Neural cell (in vitro differentiated cells): ENCODE data around the gene TXNRD1. TPM values are rescaled to one million over a fixed set of nuclear protein-coding genes. Genes with fewer than 3 reads are reported as not detected.
"Not testable (repeated sequence)": the region's sequence is repeated elsewhere in the genome, so short reads cannot be mapped to it uniquely, and the experiment has no call there.

Experiments used
- H2AFZ ChIP-seq: fragments of 200-600, 300-800 bp; sonication (generic), shearing (Covaris generic); 2 replicates; pipeline ENCODE4 v1.6.0; 2014; ENCODE audit warnings: low read depth, mild to moderate bottlenecking, antibody characterized with exemption, low read length, moderate library complexity
- H3F3A ChIP-seq: fragments of 200-600 bp; shearing (Covaris generic); 2 replicates; pipeline ENCODE4 v1.6.1; 2016; ENCODE audit warnings: mild to moderate bottlenecking, moderate library complexity, mixed read lengths, antibody characterized with exemption, low read length; ENCODE audit not compliant: insufficient read depth, poor library complexity, severe bottlenecking
- H3K27ac ChIP-seq: fragments of 200-600, 300-800 bp; sonication (generic), shearing (Covaris generic); 2 replicates; pipeline ENCODE4 v1.5.1; 2014; ENCODE audit warnings: mild to moderate bottlenecking, low read length, moderate library complexity
- H3K27me3 ChIP-seq: fragments of 300-800, 200-600 bp; sonication (generic), shearing (Covaris generic); 2 replicates; pipeline ENCODE4 v1.6.0; 2014; ENCODE audit warnings: mild to moderate bottlenecking, low read depth, low read length, moderate library complexity; ENCODE audit not compliant: insufficient read depth
- H3K36me3 ChIP-seq: fragments of 300-800, 200-600 bp; sonication (generic), shearing (Covaris generic); 2 replicates; pipeline ENCODE4 v1.5.1; 2014; ENCODE audit warnings: mild to moderate bottlenecking, antibody characterized with exemption, low read length, moderate library complexity; ENCODE audit not compliant: insufficient read depth
- H3K4me2 ChIP-seq: fragments of 300-800, 200-600 bp; sonication (generic), shearing (Covaris generic); 2 replicates; pipeline ENCODE4 v1.6.0; 2014; ENCODE audit warnings: mild to moderate bottlenecking, low read length
- H3K4me3 ChIP-seq: fragments of 300-800, 200-600 bp; sonication (generic), shearing (Covaris generic); 2 replicates; pipeline ENCODE4 v1.5.1; 2014; ENCODE audit warnings: mild to moderate bottlenecking, low read length, moderate library complexity
- H3K79me2 ChIP-seq: fragments of 200-600 bp; shearing (Covaris generic); replicated peaks from 2 replicates; pipeline ENCODE4 v1.6.0; 2014; ENCODE audit warnings: mild to moderate bottlenecking, low read length, moderate library complexity; ENCODE audit not compliant: insufficient read depth
- H3K9ac ChIP-seq: fragments of 300-800, 200-600 bp; sonication (generic), shearing (Covaris generic); 2 replicates; pipeline ENCODE4 v1.6.1; 2016; ENCODE audit warnings: mild to moderate bottlenecking, low read length, mixed read lengths
- H3K9me2 ChIP-seq: fragments of 200-600 bp; shearing (Covaris generic); 2 replicates; pipeline ENCODE4 v1.6.1; 2016; ENCODE audit warnings: mild to moderate bottlenecking, low read length, mixed read lengths; ENCODE audit not compliant: insufficient read depth
- H3K9me3 ChIP-seq: fragments of 200-600, 300-800 bp; sonication (generic), shearing (Covaris generic); 2 replicates; pipeline ENCODE4 v1.6.1; 2016; ENCODE audit warnings: mild to moderate bottlenecking, mixed run types, low read length, moderate library complexity, mixed read lengths
- H4K20me1 ChIP-seq: fragments of 200-600 bp; shearing (Covaris generic); 2 replicates; pipeline ENCODE4 v1.6.1; 2016; ENCODE audit warnings: mild to moderate bottlenecking, mixed run types; ENCODE audit not compliant: insufficient read depth
- EP300 ChIP-seq: fragments of 450-650 bp; conservative IDR thresholded peaks from 2 replicates; pipeline ENCODE4 v1.6.1; 2014; ENCODE audit warnings: antibody characterized with exemption, mild to moderate bottlenecking, moderate library complexity; ENCODE audit not compliant: poor library complexity, severe bottlenecking
- EZH2 ChIP-seq: fragments of 200-600, 300-800 bp; shearing (Covaris generic), sonication (generic); IDR thresholded peaks from 2 replicates; pipeline ENCODE4 v1.6.1; 2014; ENCODE audit warnings: antibody characterized with exemption, low read length, borderline replicate concordance, mild to moderate bottlenecking; ENCODE audit not compliant: insufficient read depth, poor library complexity, severe bottlenecking
- MXI1 ChIP-seq: fragments of 450-650 bp; conservative IDR thresholded peaks from 2 replicates; pipeline ENCODE4 v1.6.1; 2014; ENCODE audit warnings: antibody characterized with exemption, mild to moderate bottlenecking; ENCODE audit not compliant: poor library complexity, severe bottlenecking
- POLR2AphosphoS5 ChIP-seq: IDR thresholded peaks from 2 replicates; pipeline ENCODE4 v1.6.1; 2012
- RAD21 ChIP-seq: fragments of 450-650 bp; conservative IDR thresholded peaks from 2 replicates; pipeline ENCODE4 v1.6.1; 2014; ENCODE audit warnings: antibody characterized with exemption, mild to moderate bottlenecking, moderate library complexity
- SMC3 ChIP-seq: fragments of 450-650 bp; conservative IDR thresholded peaks from 2 replicates; pipeline ENCODE4 v1.6.1; 2014; ENCODE audit warnings: antibody characterized with exemption, mild to moderate bottlenecking, moderate library complexity; ENCODE audit not compliant: poor library complexity
- TAF1 ChIP-seq: IDR thresholded peaks from 2 replicates; pipeline ENCODE4 v1.6.1; 2012; ENCODE audit warnings: low read depth
- polyA plus RNA-seq: library from polyadenylated mRNA; depleted of rRNA; stranded (reverse); fragments of >200 nt; gene quantifications from 2 replicates; pipeline ENCODE4 v1.2.3, GENCODE V29; 2014
- TF ChIP-seq, protein P1 (sequence below): IDR thresholded peaks from 2 replicates; pipeline ENCODE4 v1.6.1; 2012; ENCODE audit warnings: borderline replicate concordance
- TF ChIP-seq, protein P2 (sequence below): fragments of 450-650 bp; IDR thresholded peaks from 2 replicates; pipeline ENCODE4 v1.5.1; 2014; ENCODE audit warnings: antibody characterized with exemption, mild to moderate bottlenecking, moderate library complexity; ENCODE audit not compliant: poor library complexity, severe bottlenecking

The TXNRD1 gene
- polyA plus RNA-seq, 1 donor from 2014 or later, result 59.6 TPM

DNA sequence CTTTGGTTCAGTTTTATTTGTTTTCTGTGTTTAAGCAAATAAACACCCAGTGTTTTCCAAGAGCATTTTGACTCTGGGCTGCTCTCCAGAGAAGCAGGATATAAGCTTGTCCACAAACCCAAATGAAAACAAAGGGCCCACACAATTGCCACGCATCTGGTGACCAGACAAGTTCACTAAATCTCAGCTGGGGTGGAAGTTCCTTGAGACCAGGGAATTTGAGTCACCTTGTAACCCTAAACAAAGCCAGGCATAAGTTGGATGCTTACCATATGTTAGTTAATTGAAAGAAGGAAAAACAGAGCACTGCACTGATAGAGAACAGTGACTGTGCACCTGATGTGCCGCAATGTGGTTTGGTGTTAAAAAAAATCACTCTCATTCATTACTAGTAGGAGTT is 1.6 kb upstream of the TXNRD1 start:
- Histone ChIP-seq H3F3A (no peaks in the 10 kb centered on the region), H2AFZ (no peak overlapping the region), H3K9me3 (peaks cover 11% of the 10 kb centered on the region), H3K79me2 (no peaks in the 10 kb centered on the region), H3K4me2 (no peak overlapping the region), H3K36me3 (no peaks in the 10 kb centered on the region), H3K9ac (no peak overlapping the region), H3K27me3 (peaks cover 15% of the 10 kb centered on the region), H3K9me2 (no peaks in the 10 kb centered on the region), H4K20me1 (no peaks in the 10 kb centered on the region), H3K27ac (no peak overlapping the region), H3K4me3 (no peak overlapping the region)
- TF ChIP-seq EP300, result no peak
- TF ChIP-seq, protein P1, sequence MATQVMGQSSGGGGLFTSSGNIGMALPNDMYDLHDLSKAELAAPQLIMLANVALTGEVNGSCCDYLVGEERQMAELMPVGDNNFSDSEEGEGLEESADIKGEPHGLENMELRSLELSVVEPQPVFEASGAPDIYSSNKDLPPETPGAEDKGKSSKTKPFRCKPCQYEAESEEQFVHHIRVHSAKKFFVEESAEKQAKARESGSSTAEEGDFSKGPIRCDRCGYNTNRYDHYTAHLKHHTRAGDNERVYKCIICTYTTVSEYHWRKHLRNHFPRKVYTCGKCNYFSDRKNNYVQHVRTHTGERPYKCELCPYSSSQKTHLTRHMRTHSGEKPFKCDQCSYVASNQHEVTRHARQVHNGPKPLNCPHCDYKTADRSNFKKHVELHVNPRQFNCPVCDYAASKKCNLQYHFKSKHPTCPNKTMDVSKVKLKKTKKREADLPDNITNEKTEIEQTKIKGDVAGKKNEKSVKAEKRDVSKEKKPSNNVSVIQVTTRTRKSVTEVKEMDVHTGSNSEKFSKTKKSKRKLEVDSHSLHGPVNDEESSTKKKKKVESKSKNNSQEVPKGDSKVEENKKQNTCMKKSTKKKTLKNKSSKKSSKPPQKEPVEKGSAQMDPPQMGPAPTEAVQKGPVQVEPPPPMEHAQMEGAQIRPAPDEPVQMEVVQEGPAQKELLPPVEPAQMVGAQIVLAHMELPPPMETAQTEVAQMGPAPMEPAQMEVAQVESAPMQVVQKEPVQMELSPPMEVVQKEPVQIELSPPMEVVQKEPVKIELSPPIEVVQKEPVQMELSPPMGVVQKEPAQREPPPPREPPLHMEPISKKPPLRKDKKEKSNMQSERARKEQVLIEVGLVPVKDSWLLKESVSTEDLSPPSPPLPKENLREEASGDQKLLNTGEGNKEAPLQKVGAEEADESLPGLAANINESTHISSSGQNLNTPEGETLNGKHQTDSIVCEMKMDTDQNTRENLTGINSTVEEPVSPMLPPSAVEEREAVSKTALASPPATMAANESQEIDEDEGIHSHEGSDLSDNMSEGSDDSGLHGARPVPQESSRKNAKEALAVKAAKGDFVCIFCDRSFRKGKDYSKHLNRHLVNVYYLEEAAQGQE, result no peak

DNA sequence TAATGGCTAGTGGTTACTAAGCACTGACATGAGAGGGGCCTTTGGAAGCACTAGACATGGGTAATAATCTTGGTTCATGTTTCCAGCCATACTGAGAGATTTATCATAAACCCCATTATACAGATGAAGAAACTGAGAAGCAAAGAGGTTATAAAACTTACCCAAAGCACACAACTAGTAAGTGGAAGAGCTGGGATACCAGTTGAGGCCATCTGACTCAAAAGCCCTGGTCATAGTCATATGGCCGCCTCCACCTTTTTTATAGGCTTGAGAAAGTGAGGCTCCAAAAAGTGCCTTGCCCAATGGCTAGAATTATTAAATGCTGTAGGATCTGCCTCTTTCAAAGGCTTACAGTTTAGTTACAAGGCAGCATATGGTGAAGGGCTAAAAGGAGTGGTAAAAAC is 944 bp downstream of the TXNRD1 start:
- Histone ChIP-seq H3K4me2 (no peak overlapping the region), H3K9me2 (no peaks in the 10 kb centered on the region), H3K27ac (no peak overlapping the region), H3K27me3 (peaks cover 15% of the 10 kb centered on the region), H3K9ac (no peak overlapping the region), H3K4me3 (no peak overlapping the region), H3K9me3 (peaks cover 11% of the 10 kb centered on the region), H2AFZ (no peak overlapping the region), H4K20me1 (no peaks in the 10 kb centered on the region), H3K36me3 (no peaks in the 10 kb centered on the region), H3K79me2 (no peaks in the 10 kb centered on the region), H3F3A (no peaks in the 10 kb centered on the region)
- TF ChIP-seq TAF1, result no peak

DNA sequence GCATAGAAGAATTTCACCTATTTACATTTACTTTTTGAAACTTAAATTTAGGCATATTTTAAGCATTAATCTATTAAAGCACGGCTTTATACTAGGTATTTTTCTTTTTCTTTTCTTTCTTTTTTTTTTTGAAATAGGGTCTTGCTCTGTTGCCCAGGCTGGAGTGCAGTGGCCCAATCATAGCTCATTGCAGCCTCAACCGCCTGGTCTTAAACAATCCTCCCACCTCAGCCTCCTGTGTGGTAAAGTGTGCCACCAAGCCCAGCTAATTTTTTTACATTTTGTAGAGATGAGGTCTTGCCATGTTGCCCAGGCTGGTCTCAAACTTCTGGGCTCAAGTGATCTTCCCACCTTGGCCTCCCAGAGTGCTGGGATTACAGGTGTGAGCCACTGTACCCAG is 2.9 kb downstream of the TXNRD1 start:
- H3K9ac ChIP-seq, H2AFZ ChIP-seq, H3K27ac ChIP-seq, H4K20me1 ChIP-seq, H3F3A ChIP-seq, H3K4me2 ChIP-seq, H3K4me3 ChIP-seq, H3K36me3 ChIP-seq, H3K79me2 ChIP-seq, H3K9me2 ChIP-seq: not testable (repeated sequence)
- Histone ChIP-seq H3K9me3 (peaks cover 11% of the 10 kb centered on the region), H3K27me3 (peaks cover 15% of the 10 kb centered on the region)

DNA sequence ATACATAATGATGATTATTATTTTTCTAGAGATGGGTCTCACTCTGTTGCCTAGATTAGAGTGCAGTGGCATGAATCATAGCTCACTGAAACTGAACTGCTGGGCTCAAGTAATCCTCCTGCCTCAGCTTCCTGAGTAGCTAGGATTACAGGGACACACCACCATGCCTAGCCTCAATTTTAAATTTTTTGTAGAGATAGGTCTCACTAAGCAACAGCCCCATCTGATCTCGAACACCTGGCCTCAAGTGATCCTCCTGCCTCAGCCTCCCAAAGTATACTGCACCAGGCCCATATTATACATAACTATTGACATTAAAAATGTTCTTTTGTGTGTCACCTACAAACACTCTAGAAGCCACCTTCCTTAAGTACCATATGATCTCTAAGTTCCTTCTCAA is 3.4 kb downstream of the TXNRD1 start:
- Histone ChIP-seq H3K79me2 (no peaks in the 10 kb centered on the region), H3F3A (no peaks in the 10 kb centered on the region), H3K9ac (no peak overlapping the region), H4K20me1 (no peaks in the 10 kb centered on the region), H3K27me3 (peaks cover 15% of the 10 kb centered on the region), H3K36me3 (no peaks in the 10 kb centered on the region), H3K4me2 (no peak overlapping the region), H3K9me2 (no peaks in the 10 kb centered on the region), H3K9me3 (peaks cover 11% of the 10 kb centered on the region), H2AFZ (no peak overlapping the region), H3K27ac (no peak overlapping the region), H3K4me3 (no peak overlapping the region)
- no peak for TF ChIP-seq EP300
- TF ChIP-seq, protein P1, result no peak
- TF ChIP-seq RAD21, result no peak
- no peak for TF ChIP-seq POLR2AphosphoS5
- TF ChIP-seq, protein P2, sequence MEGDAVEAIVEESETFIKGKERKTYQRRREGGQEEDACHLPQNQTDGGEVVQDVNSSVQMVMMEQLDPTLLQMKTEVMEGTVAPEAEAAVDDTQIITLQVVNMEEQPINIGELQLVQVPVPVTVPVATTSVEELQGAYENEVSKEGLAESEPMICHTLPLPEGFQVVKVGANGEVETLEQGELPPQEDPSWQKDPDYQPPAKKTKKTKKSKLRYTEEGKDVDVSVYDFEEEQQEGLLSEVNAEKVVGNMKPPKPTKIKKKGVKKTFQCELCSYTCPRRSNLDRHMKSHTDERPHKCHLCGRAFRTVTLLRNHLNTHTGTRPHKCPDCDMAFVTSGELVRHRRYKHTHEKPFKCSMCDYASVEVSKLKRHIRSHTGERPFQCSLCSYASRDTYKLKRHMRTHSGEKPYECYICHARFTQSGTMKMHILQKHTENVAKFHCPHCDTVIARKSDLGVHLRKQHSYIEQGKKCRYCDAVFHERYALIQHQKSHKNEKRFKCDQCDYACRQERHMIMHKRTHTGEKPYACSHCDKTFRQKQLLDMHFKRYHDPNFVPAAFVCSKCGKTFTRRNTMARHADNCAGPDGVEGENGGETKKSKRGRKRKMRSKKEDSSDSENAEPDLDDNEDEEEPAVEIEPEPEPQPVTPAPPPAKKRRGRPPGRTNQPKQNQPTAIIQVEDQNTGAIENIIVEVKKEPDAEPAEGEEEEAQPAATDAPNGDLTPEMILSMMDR, result no peak
- no peak for TF ChIP-seq TAF1
- no peak for TF ChIP-seq SMC3
- no peak for TF ChIP-seq MXI1
- TF ChIP-seq EZH2, result no peak
